ENCODE data around the gene SRXN1. TPM values are rescaled to one million over a fixed set of nuclear protein-coding genes. Genes with fewer than 3 reads are reported as not detected.

The SRXN1 gene
- total and polyA plus RNA-seq, 2 donors (not counting 3 experiments of a cell fraction or from before 2014, with no cell fraction given): 19.3 to 24.9 TPM

DNA sequence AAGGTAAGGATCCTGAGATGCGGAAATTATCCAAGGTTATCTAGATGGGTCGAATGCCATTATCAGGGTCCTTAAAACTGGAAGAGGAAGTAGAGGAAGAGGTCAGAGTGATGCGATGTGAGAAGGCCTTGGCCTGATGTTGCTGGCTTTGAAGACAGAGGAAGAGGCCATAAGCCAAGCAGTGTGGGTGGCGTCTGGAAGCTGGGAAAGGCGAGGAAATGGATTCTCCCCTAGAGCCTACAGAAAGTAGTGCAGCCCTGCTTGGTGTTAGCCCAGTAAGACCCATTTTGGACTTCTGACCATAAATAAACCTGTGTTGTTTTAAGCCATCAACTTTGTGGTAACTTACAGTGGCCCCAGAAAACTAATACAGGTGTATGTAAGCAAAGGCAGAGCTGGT, 2.0 kb downstream of the SRXN1 start:
- H3K9ac ChIP-seq (replicated peaks; ENCODE audit: extremely low read depth, insufficient read depth, low read length): no peak overlapping the region
- H2AFZ ChIP-seq (ENCODE audit: low read depth, low read length): no peak overlapping the region
- H3K4me1 ChIP-seq (ENCODE audit: control insufficient read depth, extremely low read depth, insufficient read depth, low read length): peaks cover 15% of the 10 kb centered on the region
- no peak overlapping the region for H3K4me3 ChIP-seq (replicated peaks in 1 of 3; ENCODE audit: insufficient read depth in 1 of 3, low read depth in 1 of 3, low read length in 3 of 3)
- no peak for TF ChIP-seq MYC (IDR thresholded peaks at IDR 0.05; ENCODE audit: low read depth, low read length)
- TF ChIP-seq, protein P1, sequence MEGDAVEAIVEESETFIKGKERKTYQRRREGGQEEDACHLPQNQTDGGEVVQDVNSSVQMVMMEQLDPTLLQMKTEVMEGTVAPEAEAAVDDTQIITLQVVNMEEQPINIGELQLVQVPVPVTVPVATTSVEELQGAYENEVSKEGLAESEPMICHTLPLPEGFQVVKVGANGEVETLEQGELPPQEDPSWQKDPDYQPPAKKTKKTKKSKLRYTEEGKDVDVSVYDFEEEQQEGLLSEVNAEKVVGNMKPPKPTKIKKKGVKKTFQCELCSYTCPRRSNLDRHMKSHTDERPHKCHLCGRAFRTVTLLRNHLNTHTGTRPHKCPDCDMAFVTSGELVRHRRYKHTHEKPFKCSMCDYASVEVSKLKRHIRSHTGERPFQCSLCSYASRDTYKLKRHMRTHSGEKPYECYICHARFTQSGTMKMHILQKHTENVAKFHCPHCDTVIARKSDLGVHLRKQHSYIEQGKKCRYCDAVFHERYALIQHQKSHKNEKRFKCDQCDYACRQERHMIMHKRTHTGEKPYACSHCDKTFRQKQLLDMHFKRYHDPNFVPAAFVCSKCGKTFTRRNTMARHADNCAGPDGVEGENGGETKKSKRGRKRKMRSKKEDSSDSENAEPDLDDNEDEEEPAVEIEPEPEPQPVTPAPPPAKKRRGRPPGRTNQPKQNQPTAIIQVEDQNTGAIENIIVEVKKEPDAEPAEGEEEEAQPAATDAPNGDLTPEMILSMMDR (IDR thresholded peaks at IDR 0.05; ENCODE audit: extremely low read depth in 1 of 2, insufficient read depth in 1 of 2, low read depth in 1 of 2, low read length in 2 of 2): no peak
- TF ChIP-seq JUN (IDR thresholded peaks at IDR 0.05; ENCODE audit: borderline replicate concordance, insufficient read depth, insufficient read length, low read depth): no peak
- no peak for TF ChIP-seq FOS (IDR thresholded peaks at IDR 0.05; ENCODE audit: borderline replicate concordance, insufficient read depth, low read length)
- TF ChIP-seq, protein P2, sequence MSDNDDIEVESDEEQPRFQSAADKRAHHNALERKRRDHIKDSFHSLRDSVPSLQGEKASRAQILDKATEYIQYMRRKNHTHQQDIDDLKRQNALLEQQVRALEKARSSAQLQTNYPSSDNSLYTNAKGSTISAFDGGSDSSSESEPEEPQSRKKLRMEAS (IDR thresholded peaks at IDR 0.05; ENCODE audit: insufficient read depth, insufficient read length): no peak
- no peak for TF ChIP-seq GATA2 (IDR thresholded peaks at IDR 0.05; ENCODE audit: insufficient read depth, insufficient read length, low read depth, low read length)
- no peak for TF ChIP-seq POLR2AphosphoS5 (IDR thresholded peaks at IDR 0.05; ENCODE audit: insufficient read depth, low read depth, low read length)
- TF ChIP-seq POLR2A (IDR thresholded peaks at IDR 0.05; ENCODE audit: low read depth, low read length): no peak
- no peak for TF ChIP-seq EZH2 (IDR thresholded peaks at IDR 0.05; ENCODE audit: borderline replicate concordance, low read depth, low read length, severe bottlenecking)
- H3K27ac ChIP-seq (ENCODE audit: insufficient read depth, low read depth, low read length): no peak overlapping the region
- H3K36me3 ChIP-seq (ENCODE audit: control insufficient read depth in 2 of 2, extremely low read depth in 1 of 2, insufficient read depth in 2 of 2, low read length in 2 of 2): peaks cover 3 to 15% of the 10 kb centered on the region in 2 experiments
- FAIRE-seq (no peak), DNase-seq (ENCODE audit: low read depth, low spot score) (no peak)
- H3K9me3 ChIP-seq (replicated peaks; ENCODE audit: control insufficient read depth, insufficient read depth, low read length): no peaks in the 10 kb centered on the region
- no TSS peak for BruUV-seq (replicated peaks)
- peaks cover 26% of the 10 kb centered on the region for H3K79me2 ChIP-seq (ENCODE audit: control insufficient read depth, insufficient read depth, low read length)
- H3K27me3 ChIP-seq (ENCODE audit: control insufficient read depth in 2 of 2, insufficient read depth in 2 of 2, low read length in 2 of 2): peaks cover 0 to 1% of the 10 kb centered on the region in 2 experiments
- ChIA-PET POLR2A (no interaction called here), CTCF (interaction anchor here (1.5 to 3.1 kb wide), 2 partner anchors 10 to 16 kb away, joined by 3 to 23 read pairs; no protein-coding TSS in a partner anchor)
- dilution Hi-C loops (cut with MboI; ENCODE audit: extremely low pct_ligation_motif_present, low sequenced_read_pairs) (no loop called here), intact Hi-C loops (cut with micrococcal nuclease) (no loop called here)
- no peaks in the 10 kb centered on the region for H3K9me1 ChIP-seq (replicated peaks; ENCODE audit: control insufficient read depth, extremely low read depth, insufficient read depth, low read length)
- H4K20me1 ChIP-seq (replicated peaks; ENCODE audit: control insufficient read depth, extremely low read depth, insufficient read depth, low read length): no peaks in the 10 kb centered on the region
- no peak overlapping the region for H3K4me2 ChIP-seq (ENCODE audit: insufficient read depth, low read length)
